Glutamatergic neuron (in vitro differentiated cells): ENCODE results near the gene ELN. TPM values are rescaled to one million over a fixed set of nuclear protein-coding genes. Genes with fewer than 3 reads are reported as not detected.
A peak's percentile ranks its signal among the peaks of the same experiment; 100 is the strongest.

Experiments used
- DNase-seq: peaks from one replicate; pipeline ENCODE4 v3.0.0; 2022
- H3K27ac Mint-ChIP-seq: one replicate; pipeline ENCODE4 v1.8.0; 2020; ENCODE audit warnings: mild to moderate bottlenecking, mixed read lengths, inconsistent platforms; ENCODE audit not compliant: unreplicated experiment
- H3K27me3 Mint-ChIP-seq: one replicate; pipeline ENCODE4 v1.8.0; 2020; ENCODE audit warnings: mild to moderate bottlenecking, moderate library complexity, mixed read lengths, inconsistent platforms; ENCODE audit not compliant: unreplicated experiment
- H3K36me3 Mint-ChIP-seq: one replicate; pipeline ENCODE4 v1.8.0; 2020; ENCODE audit warnings: mild to moderate bottlenecking, mixed read lengths, inconsistent platforms; ENCODE audit not compliant: unreplicated experiment
- H3K4me1 Mint-ChIP-seq: one replicate; pipeline ENCODE4 v1.8.0; 2020; ENCODE audit warnings: mild to moderate bottlenecking, low read depth, mixed read lengths, inconsistent platforms; ENCODE audit not compliant: unreplicated experiment
- H3K4me3 Mint-ChIP-seq: one replicate; pipeline ENCODE4 v1.8.0; 2020; ENCODE audit warnings: mild to moderate bottlenecking, mixed read lengths, inconsistent platforms; ENCODE audit not compliant: unreplicated experiment
- H3K9me3 Mint-ChIP-seq: one replicate; pipeline ENCODE4 v1.8.0; 2020; ENCODE audit warnings: mild to moderate bottlenecking, moderate library complexity, mixed read lengths, inconsistent platforms; ENCODE audit not compliant: unreplicated experiment
- total RNA-seq: library from RNA; stranded (reverse); fragmentation: NEBNext Ultra II Directional; extraction: Animal tissue kit (Norgen Biotek cat#: 25700); gene quantifications from one replicate; pipeline ENCODE4 v1.2.1, GENCODE V29; 2021; ENCODE audit not compliant: unreplicated experiment
- TF ChIP-seq, protein P1 (sequence below): fragments of 200-600 bp; sonication (generic); IDR thresholded peaks from one replicate; pipeline ENCODE4 v1.5.0; 2021; ENCODE audit not compliant: partially characterized antibody, unreplicated experiment

ELN gene
- total RNA-seq, 1 donor from 2014 or later, result 3.7 TPM

GRCh38 chr7:74028321-74028838 is 407 bp downstream of the ELN start:
- Mint-ChIP-seq H3K27me3 (peaks cover 9% of the 10 kb centered on the region), H3K4me3 (peak overlapping the region; percentile 72), H3K36me3 (no peaks in the 10 kb centered on the region), H3K9me3 (peaks cover 8% of the 10 kb centered on the region), H3K27ac (peak overlapping the region; percentile 48), H3K4me1 (peaks cover 43% of the 10 kb centered on the region)
- TF ChIP-seq, protein P1, sequence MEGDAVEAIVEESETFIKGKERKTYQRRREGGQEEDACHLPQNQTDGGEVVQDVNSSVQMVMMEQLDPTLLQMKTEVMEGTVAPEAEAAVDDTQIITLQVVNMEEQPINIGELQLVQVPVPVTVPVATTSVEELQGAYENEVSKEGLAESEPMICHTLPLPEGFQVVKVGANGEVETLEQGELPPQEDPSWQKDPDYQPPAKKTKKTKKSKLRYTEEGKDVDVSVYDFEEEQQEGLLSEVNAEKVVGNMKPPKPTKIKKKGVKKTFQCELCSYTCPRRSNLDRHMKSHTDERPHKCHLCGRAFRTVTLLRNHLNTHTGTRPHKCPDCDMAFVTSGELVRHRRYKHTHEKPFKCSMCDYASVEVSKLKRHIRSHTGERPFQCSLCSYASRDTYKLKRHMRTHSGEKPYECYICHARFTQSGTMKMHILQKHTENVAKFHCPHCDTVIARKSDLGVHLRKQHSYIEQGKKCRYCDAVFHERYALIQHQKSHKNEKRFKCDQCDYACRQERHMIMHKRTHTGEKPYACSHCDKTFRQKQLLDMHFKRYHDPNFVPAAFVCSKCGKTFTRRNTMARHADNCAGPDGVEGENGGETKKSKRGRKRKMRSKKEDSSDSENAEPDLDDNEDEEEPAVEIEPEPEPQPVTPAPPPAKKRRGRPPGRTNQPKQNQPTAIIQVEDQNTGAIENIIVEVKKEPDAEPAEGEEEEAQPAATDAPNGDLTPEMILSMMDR, result no peak
- no peak for DNase-seq

GRCh38 chr7:74029089-74029785 is 1.3 kb downstream of the ELN start:
- peaks cover 47% of the 10 kb centered on the region for H3K4me1 Mint-ChIP-seq
- TF ChIP-seq, protein P1, result no peak
- H3K9me3 Mint-ChIP-seq, result peaks cover 8% of the 10 kb centered on the region
- no peaks in the 10 kb centered on the region for H3K36me3 Mint-ChIP-seq
- peak overlapping the region; percentile 69 for H3K27ac Mint-ChIP-seq
- no peak for DNase-seq
- H3K27me3 Mint-ChIP-seq, result peaks cover 9% of the 10 kb centered on the region
- peak overlapping the region; percentile 72 for H3K4me3 Mint-ChIP-seq

DNA sequence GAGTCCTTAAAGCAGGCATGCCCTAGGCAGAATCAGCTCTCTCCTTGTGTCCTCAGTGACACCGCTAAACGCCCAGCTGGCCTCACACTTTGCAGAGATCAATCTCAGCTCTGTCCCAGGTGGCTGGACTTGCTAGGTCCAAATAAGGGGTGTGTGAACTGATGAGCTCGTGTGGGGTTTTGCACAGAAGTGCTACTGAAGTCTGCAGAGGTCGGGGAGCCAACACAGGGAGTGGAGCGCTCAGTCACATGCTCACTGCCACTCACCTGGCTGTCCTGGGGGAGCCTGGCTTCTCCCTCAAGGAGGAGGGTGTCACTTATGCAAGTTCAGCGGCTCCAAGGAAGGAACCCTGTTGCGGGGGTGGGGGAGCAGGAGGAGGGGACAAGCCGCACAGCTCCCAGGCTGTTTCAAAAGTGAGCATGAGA is 2.0 kb downstream of the ELN start:
- Mint-ChIP-seq H3K4me1 (peaks cover 47% of the 10 kb centered on the region), H3K4me3 (peak overlapping the region; percentile 45), H3K27ac (peak overlapping the region; percentile 30), H3K36me3 (no peaks in the 10 kb centered on the region), H3K27me3 (peaks cover 9% of the 10 kb centered on the region), H3K9me3 (peaks cover 8% of the 10 kb centered on the region)
- DNase-seq, result peak; percentile 70
- TF ChIP-seq, protein P1, result no peak

DNA sequence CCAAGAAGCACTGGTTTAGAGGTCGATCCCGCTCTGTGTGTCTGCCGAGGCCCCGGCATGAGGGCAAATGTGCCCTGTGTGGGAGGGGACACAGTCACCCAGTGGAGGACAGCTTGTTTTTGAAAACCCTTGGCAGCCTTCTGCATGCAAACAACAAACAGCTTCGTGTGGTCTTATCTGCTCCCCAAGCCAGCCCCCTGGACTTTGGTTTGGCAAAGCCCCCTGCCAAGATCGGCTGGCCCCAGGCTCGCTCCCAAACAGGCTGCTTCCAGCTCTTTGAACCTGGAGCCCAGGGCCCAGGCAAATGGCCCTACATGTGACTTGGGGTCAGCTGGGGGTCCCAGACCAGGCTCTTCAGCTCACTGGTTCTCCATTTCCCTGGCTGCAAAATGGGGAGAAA is 2.9 kb downstream of the ELN start:
- no peak for DNase-seq
- Mint-ChIP-seq H3K9me3 (peaks cover 14% of the 10 kb centered on the region), H3K27ac (no peak overlapping the region), H3K36me3 (no peaks in the 10 kb centered on the region), H3K27me3 (peaks cover 9% of the 10 kb centered on the region), H3K4me3 (no peak overlapping the region), H3K4me1 (peaks cover 45% of the 10 kb centered on the region)
- TF ChIP-seq, protein P1, result no peak
